GM18517 (cell line): ENCODE results near the gene IDH3A.

Experiments
- ATAC-seq: cut with Tn5 transposase; IDR thresholded peaks from one replicate; pipeline ENCODE4 v1.9.1; 2021; ENCODE audit warnings: mild to moderate bottlenecking, moderate library complexity; ENCODE audit not compliant: unreplicated experiment

The IDH3A gene

GRCh38 chr15:78213956-78214355, 64.8 kb downstream of the IDH3A start:
- ATAC-seq: no peak

- no peak for ATAC-seq
Measured at GRCh38 chr15:78216276-78217104, 67.3 kb downstream of the IDH3A start.

- ATAC-seq: no peak
Measured at GRCh38 chr15:78220713-78221112, 71.6 kb downstream of the IDH3A start.
